Upper lobe of left lung (tissue), 6 donors: ENCODE data around the gene TUBGCP2. TPM values are rescaled to one million over a fixed set of nuclear protein-coding genes. Genes with fewer than 3 reads are reported as not detected.

Experiments
- ATAC-seq, 2 donors: fragments of 200-7000 bp; cut with Tn5 transposase; one replicate each; pipeline ENCODE4 v1.9.1; 2022; ENCODE audit warnings: mild to moderate bottlenecking in 2 of 2, moderate library complexity in 2 of 2; ENCODE audit not compliant: low FRiP score in 2 of 2
- DNase-seq, 2 donors: peaks; one replicate each; pipeline ENCODE4 v3.0.0-alpha.2; 2019 to 2020
- H3K27ac ChIP-seq, 4 donors: fragments of 200-600 bp; sonication (generic); one replicate each; pipeline ENCODE4 v1.5.1; 2016 to 2019
- H3K27me3 ChIP-seq, 4 donors: fragments of 200-600 bp; sonication (generic); one replicate each; pipeline ENCODE4 v1.5.1; 2017 to 2019
- H3K36me3 ChIP-seq, 4 donors: fragments of 200-600 bp; sonication (generic); one replicate each; pipeline ENCODE4 v1.5.1; 2016 to 2019
- H3K4me1 ChIP-seq, 4 donors: fragments of 200-600 bp; sonication (generic); one replicate each; pipeline ENCODE4 v1.5.1; 2018 to 2019
- H3K4me3 ChIP-seq, 4 donors: fragments of 200-600 bp; sonication (generic); one replicate each; pipeline ENCODE4 v1.5.1; 2017 to 2019; ENCODE audit warnings: mild to moderate bottlenecking in 2 of 4, moderate library complexity in 1 of 4
- H3K9me3 ChIP-seq, 4 donors: fragments of 200-600 bp; sonication (generic); one replicate each; pipeline ENCODE4 v1.5.1; 2018 to 2019
- CTCF ChIP-seq, 6 experiments: fragments of 450-650 bp in 4 of 6; fragments of 200-600 bp in 2 of 6; sonication (generic) in 2 of 6; IDR thresholded peaks; one replicate each; pipeline ENCODE4 v1.5.1; 2016 to 2019; ENCODE audit warnings: antibody characterized with exemption in 6 of 6
- EP300 ChIP-seq, 4 donors: sonication (generic); formaldehyde crosslinking; IDR thresholded peaks; one replicate each; pipeline ENCODE4 v1.5.1; 2017; ENCODE audit warnings: antibody characterized with exemption in 4 of 4, control low read depth in 2 of 4
- POLR2A ChIP-seq, 4 donors: fragments of 450-650 bp; IDR thresholded peaks; one replicate each; pipeline ENCODE4 v1.5.1; 2016 to 2017; ENCODE audit warnings: antibody characterized with exemption in 4 of 4, mild to moderate bottlenecking in 2 of 4
- POLR2AphosphoS5 ChIP-seq, 2 donors: sonication (generic); formaldehyde crosslinking; IDR thresholded peaks; one replicate each; pipeline ENCODE4 v1.5.1; 2017; ENCODE audit warnings: antibody characterized with exemption in 2 of 2
- WGBS, 2 donors: methylation state at CpG; one replicate each; pipeline ENCODE4 v1.1.5; 2017 to 2018; 5-methylcytosine and 5-hydroxymethylcytosine counted together
- total RNA-seq, 6 donors: library from RNA; depleted of rRNA in 4 of 6; stranded (reverse); fragments of >200 nt in 4 of 6; gene quantifications; one replicate each; pipeline versions ENCODE4 v1.1.0 to v1.2.1, GENCODE V29; 2016 to 2021
- donor health status: DM: no; HTN: no; CAD: no; lungs with moderate emphysema.
- donor health status: DM: no; HTN: yes; CAD: no; lungs with severe emphysema.

Gene TUBGCP2
- total RNA-seq, 6 donors from 2014 or later: 41.7 to 106 (median 56.3) TPM

GRCh38 chr10:133258066-133258817 is 50.4 kb downstream of the TUBGCP2 start:
- H3K27me3 ChIP-seq: no peaks in the 10 kb centered on the region
- H3K4me3 ChIP-seq: peak overlapping the region in 2 of 4 donors; percentile 4 to 29
- TF ChIP-seq POLR2AphosphoS5 (IDR thresholded peaks at IDR 0.05) (no peak), EP300 (IDR thresholded peaks at IDR 0.05) (no peak), POLR2A (IDR thresholded peaks at IDR 0.05) (no peak), CTCF (IDR thresholded peaks at IDR 0.05) (no peak)
- H3K4me1 ChIP-seq: peaks cover 48 to 56% (median 53%) of the 10 kb centered on the region in 4 donors
- no peaks in the 10 kb centered on the region for H3K9me3 ChIP-seq
- peak overlapping the region; percentile 79 to 93 (median 82) for H3K27ac ChIP-seq
- WGBS, 2 donors: 40 to 45% methylated on average over 1 to 18 of the region's 21 CpGs
- ATAC-seq (peak; percentile 11 to 42), DNase-seq (peak; percentile 86 to 89)
- H3K36me3 ChIP-seq: no peaks in the 10 kb centered on the region

GRCh38 chr10:133257489-133258065 is 51.1 kb downstream of the TUBGCP2 start:
- Histone ChIP-seq H3K36me3 (no peaks in the 10 kb centered on the region), H3K27me3 (no peaks in the 10 kb centered on the region), H3K27ac (peak overlapping the region; percentile 79 to 93 (median 82)), H3K9me3 (no peaks in the 10 kb centered on the region), H3K4me3 (peak overlapping the region in 3 of 4 donors; percentile 4 to 29 (median 23)), H3K4me1 (peaks cover 47 to 51% (median 50%) of the 10 kb centered on the region in 4 donors)
- TF ChIP-seq CTCF (IDR thresholded peaks at IDR 0.05) (peak; percentile 15 to 57 (median 49)), EP300 (IDR thresholded peaks at IDR 0.05) (no peak), POLR2A (IDR thresholded peaks at IDR 0.05) (peak in 1 of 4 donors; percentile 65), POLR2AphosphoS5 (IDR thresholded peaks at IDR 0.05) (peak; percentile 48 to 51)
- peak; percentile 25 to 31 for ATAC-seq
- DNase-seq: peak; percentile 87 to 93
- 4 to 10% methylated on average over 19 to 25 of the region's 27 CpGs for WGBS, 2 donors

GRCh38 chr10:133255323-133255722 is 53.3 kb downstream of the TUBGCP2 start:
- Histone ChIP-seq H3K9me3 (no peaks in the 10 kb centered on the region), H3K36me3 (no peaks in the 10 kb centered on the region), H3K27me3 (no peaks in the 10 kb centered on the region), H3K4me3 (no peak overlapping the region), H3K4me1 (peaks cover 32 to 34% (median 34%) of the 10 kb centered on the region in 4 donors), H3K27ac (no peak overlapping the region)
- no peak for TF ChIP-seq CTCF (IDR thresholded peaks at IDR 0.05)
- TF ChIP-seq EP300 (IDR thresholded peaks at IDR 0.05): no peak
- TF ChIP-seq POLR2A (IDR thresholded peaks at IDR 0.05): no peak
- TF ChIP-seq POLR2AphosphoS5 (IDR thresholded peaks at IDR 0.05): no peak
- ATAC-seq: no peak
- WGBS, 2 donors: 97% methylated on average over 15 of the region's 15 CpGs; no CpG with 5 or more reads in 1 of the 2 donors
- peak in 1 of 2 donors; percentile 81 for DNase-seq

GRCh38 chr10:133254421-133255120 is 54.1 kb downstream of the TUBGCP2 start:
- DNase-seq (peak in 1 of 2 donors; percentile 66), ATAC-seq (no peak)
- H3K27ac ChIP-seq: no peak overlapping the region
- TF ChIP-seq EP300 (IDR thresholded peaks at IDR 0.05) (no peak), POLR2A (IDR thresholded peaks at IDR 0.05) (no peak), CTCF (IDR thresholded peaks at IDR 0.05) (no peak), POLR2AphosphoS5 (IDR thresholded peaks at IDR 0.05) (no peak)
- H3K36me3 ChIP-seq: no peaks in the 10 kb centered on the region
- H3K4me1 ChIP-seq: peaks cover 24 to 26% (median 26%) of the 10 kb centered on the region in 4 donors
- no peaks in the 10 kb centered on the region for H3K9me3 ChIP-seq
- no peaks in the 10 kb centered on the region for H3K27me3 ChIP-seq
- H3K4me3 ChIP-seq: no peak overlapping the region
- 70 to 75% methylated on average over 12 to 13 of the region's 13 CpGs for WGBS, 2 donors
